ENCODE measurements around the gene CCDC102A. TPM values are rescaled to one million over a fixed set of nuclear protein-coding genes. Genes with fewer than 3 reads are reported as not detected.

CCDC102A gene
- total and polyA plus RNA-seq, 9 of the 15 experiments (the other 6 are each of a cell fraction or from before 2014, with no cell fraction given): 0.03 to 4.9 (median 1.4) TPM

DNA sequence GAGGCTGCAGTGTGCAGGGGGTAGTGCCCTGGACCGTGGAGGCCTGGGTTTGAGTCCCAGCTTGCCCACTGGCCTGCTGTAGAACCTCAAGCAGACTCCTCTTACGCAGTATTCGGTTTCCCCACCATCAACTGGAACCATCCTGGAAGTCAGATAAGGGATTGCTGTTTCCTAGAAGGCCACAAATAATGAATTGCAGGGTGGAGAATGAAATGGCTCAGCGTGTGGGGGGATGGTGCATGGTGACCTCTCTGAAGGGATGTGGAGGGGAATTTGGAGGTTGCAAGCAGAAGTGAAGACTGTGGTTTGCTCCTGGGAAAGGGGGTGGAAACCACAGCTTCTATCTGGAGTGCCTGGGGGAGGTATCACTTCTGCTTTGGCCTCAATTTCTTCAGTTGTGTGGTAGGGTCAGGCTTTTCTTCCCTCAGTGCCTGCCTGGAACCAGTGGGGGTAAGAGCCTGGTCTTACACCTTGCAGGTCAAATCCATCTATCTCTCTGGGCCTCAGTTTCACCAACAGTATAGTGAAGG lies 7.8 kb upstream of the CCDC102A start (continued):
- TF ChIP-seq RBM22 (IDR thresholded peaks at IDR 0.05; ENCODE audit: low read depth, low read length, poor library complexity, severe bottlenecking) (no peak), ZNF347 (CRISPR knock-in tag; IDR thresholded peaks at IDR 0.05; ENCODE audit: low read depth) (no peak), OTX1 (CRISPR knock-in tag; IDR thresholded peaks at IDR 0.05) (no peak), EP300 (IDR thresholded peaks at IDR 0.05; ENCODE audit: low read length) (peak; percentile 52; the same call in 1 of the 2 replicates), CBFA2T3 (IDR thresholded peaks at IDR 0.05) (peak; percentile 68), HNRNPUL1 (IDR thresholded peaks at IDR 0.05; ENCODE audit: low read length) (no peak), TEAD4 (IDR thresholded peaks at IDR 0.05; ENCODE audit: low read length) (peak; percentile 68; the same call in 1 of the 2 replicates), TEAD4 (CRISPR knock-in tag; IDR thresholded peaks at IDR 0.05; ENCODE audit: borderline replicate concordance) (no peak), LCOR (CRISPR knock-in tag; IDR thresholded peaks at IDR 0.05) (peak; percentile 72; the same call in 1 of the 2 replicates), NRF1 (conservative IDR thresholded peaks at IDR 0.05 in 1 of 2, IDR thresholded peaks at IDR 0.05 in 1 of 2) (peak; percentile 23 to 28; a peak in 2 of 4 replicates), ATF7 (IDR thresholded peaks at IDR 0.05) (0 out of 2 replicates have a peak, but pooled peaks have one; percentile 50), HDAC2 (IDR thresholded peaks at IDR 0.05) (0 out of 2 replicates have a peak, but pooled peaks have one; percentile 56), ZNF644 (tag; IDR thresholded peaks at IDR 0.05; ENCODE audit: low read depth) (no peak), ZNF232 (CRISPR knock-in tag; IDR thresholded peaks at IDR 0.05) (no peak), ZNF224 (CRISPR knock-in tag; IDR thresholded peaks at IDR 0.05) (no peak), TBL1XR1 (IDR thresholded peaks at IDR 0.05; ENCODE audit: low read length in 2 of 2) (peak in 1 of 2 experiments; percentile 37; a peak in 1 of 4 replicates), ATF1 (CRISPR knock-in tag; IDR thresholded peaks at IDR 0.05) (no peak), ATF1 (tag; IDR thresholded peaks at IDR 0.05) (peak; percentile 26; the same call in 1 of the 2 replicates), ZNF76 (CRISPR knock-in tag; IDR thresholded peaks at IDR 0.05; ENCODE audit: borderline replicate concordance) (no peak), ZNF586 (CRISPR knock-in tag; conservative IDR thresholded peaks at IDR 0.05) (no peak), TAF7 (tag; IDR thresholded peaks at IDR 0.05) (no peak), SRF (CRISPR knock-in tag; IDR thresholded peaks at IDR 0.05) (peak in 1 of 2 experiments; percentile 42; a peak in 1 of 4 replicates)
- TF ChIP-seq, protein P1, sequence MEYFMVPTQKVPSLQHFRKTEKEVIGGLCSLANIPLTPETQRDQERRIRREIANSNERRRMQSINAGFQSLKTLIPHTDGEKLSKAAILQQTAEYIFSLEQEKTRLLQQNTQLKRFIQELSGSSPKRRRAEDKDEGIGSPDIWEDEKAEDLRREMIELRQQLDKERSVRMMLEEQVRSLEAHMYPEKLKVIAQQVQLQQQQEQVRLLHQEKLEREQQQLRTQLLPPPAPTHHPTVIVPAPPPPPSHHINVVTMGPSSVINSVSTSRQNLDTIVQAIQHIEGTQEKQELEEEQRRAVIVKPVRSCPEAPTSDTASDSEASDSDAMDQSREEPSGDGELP (CRISPR knock-in tag; IDR thresholded peaks at IDR 0.05; ENCODE audit: borderline replicate concordance): peak; percentile 23; the same call in 1 of the 2 replicates
- TF ChIP-seq, protein P2, sequence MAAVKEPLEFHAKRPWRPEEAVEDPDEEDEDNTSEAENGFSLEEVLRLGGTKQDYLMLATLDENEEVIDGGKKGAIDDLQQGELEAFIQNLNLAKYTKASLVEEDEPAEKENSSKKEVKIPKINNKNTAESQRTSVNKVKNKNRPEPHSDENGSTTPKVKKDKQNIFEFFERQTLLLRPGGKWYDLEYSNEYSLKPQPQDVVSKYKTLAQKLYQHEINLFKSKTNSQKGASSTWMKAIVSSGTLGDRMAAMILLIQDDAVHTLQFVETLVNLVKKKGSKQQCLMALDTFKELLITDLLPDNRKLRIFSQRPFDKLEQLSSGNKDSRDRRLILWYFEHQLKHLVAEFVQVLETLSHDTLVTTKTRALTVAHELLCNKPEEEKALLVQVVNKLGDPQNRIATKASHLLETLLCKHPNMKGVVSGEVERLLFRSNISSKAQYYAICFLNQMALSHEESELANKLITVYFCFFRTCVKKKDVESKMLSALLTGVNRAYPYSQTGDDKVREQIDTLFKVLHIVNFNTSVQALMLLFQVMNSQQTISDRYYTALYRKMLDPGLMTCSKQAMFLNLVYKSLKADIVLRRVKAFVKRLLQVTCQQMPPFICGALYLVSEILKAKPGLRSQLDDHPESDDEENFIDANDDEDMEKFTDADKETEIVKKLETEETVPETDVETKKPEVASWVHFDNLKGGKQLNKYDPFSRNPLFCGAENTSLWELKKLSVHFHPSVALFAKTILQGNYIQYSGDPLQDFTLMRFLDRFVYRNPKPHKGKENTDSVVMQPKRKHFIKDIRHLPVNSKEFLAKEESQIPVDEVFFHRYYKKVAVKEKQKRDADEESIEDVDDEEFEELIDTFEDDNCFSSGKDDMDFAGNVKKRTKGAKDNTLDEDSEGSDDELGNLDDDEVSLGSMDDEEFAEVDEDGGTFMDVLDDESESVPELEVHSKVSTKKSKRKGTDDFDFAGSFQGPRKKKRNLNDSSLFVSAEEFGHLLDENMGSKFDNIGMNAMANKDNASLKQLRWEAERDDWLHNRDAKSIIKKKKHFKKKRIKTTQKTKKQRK (IDR thresholded peaks at IDR 0.05; ENCODE audit: borderline replicate concordance, low read depth, low read length): no peak

All from K562 (cell line).